D721Med (cell line): Measurements from ENCODE around the gene FAM83G.

ENCODE experiments used
- DNase-seq: peaks from one replicate; pipeline ENCODE4 v3.0.0; 2011; ENCODE audit warnings: low spot score; ENCODE audit not compliant: insufficient read length
- FAIRE-seq: peaks from 2 replicates; lab custom pipeline; 2011; peaks lifted over from hg19 to GRCh38; lab: Jason Lieb, UNC
- TF ChIP-seq, protein P1 (sequence below): IDR thresholded peaks from 2 replicates; pipeline ENCODE4 v1.5.1; 2012; ENCODE audit warnings: mild to moderate bottlenecking, control low read depth; ENCODE audit not compliant: insufficient read depth; ENCODE audit errors: missing control alignments

The FAM83G gene

DNA sequence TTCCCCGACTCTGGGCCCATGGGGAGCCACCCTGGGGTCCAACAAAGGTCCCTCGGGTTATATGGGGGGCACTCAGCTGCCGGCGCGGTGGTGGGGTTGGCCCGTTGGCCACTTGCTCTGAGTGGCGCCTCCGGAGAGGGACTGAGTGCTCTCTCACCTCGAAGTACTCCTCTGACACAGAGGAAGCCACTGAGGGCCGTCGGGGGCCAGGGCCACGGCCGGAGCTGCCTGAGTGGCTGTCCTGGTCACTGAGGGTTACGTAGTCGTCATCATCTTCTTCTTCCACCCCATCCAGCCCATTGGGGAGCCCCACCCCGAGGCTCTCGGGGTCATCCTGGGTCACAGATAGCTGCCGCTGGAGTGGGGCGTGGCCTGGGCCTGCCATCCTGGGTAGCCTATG lies 26.9 kb downstream of the FAM83G start:
- no peak for DNase-seq
- FAIRE-seq: no peak
- TF ChIP-seq, protein P1, sequence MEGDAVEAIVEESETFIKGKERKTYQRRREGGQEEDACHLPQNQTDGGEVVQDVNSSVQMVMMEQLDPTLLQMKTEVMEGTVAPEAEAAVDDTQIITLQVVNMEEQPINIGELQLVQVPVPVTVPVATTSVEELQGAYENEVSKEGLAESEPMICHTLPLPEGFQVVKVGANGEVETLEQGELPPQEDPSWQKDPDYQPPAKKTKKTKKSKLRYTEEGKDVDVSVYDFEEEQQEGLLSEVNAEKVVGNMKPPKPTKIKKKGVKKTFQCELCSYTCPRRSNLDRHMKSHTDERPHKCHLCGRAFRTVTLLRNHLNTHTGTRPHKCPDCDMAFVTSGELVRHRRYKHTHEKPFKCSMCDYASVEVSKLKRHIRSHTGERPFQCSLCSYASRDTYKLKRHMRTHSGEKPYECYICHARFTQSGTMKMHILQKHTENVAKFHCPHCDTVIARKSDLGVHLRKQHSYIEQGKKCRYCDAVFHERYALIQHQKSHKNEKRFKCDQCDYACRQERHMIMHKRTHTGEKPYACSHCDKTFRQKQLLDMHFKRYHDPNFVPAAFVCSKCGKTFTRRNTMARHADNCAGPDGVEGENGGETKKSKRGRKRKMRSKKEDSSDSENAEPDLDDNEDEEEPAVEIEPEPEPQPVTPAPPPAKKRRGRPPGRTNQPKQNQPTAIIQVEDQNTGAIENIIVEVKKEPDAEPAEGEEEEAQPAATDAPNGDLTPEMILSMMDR: no peak

DNA sequence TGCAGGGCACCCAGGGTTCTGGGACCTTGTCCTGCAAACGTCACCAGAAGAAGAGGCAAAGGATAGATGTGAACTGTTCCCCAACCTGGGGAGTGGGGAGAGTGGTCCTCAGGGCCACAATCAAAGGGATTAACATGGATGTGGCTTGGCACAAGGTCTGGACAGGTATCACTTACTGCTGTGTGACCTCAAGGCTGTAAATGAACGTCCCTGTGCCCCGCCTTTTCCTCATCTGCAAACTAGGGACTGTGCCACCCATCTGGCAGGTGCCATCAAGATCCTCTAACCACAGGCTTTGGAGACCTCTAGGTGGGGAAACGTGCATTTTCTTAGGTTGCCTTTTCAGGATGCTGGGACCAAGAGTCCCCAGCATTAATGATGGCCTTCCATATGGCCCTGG lies 27.5 kb downstream of the FAM83G start:
- TF ChIP-seq, protein P1: no peak
- no peak for DNase-seq
- no peak for FAIRE-seq

DNA sequence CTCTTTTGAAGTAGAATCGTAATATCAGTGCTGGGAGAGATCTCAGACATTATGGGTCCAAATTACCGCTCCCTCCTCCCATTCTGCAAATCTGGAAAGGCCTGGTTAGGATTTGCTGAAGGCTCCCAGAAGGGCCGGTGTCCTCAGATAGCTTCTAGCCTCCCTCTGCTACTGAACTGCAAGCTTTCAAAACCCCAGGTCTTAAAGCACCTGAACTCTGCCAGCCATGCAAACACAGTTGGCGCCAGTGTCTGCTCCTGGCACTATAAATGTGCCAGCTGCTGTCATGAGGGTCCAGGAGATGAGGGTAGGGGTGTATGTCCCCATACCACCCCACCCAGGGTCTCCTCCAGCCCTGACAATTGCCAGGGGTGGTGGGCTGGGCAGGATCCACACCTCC lies 28.4 kb downstream of the FAM83G start:
- FAIRE-seq: no peak
- DNase-seq: no peak

DNA sequence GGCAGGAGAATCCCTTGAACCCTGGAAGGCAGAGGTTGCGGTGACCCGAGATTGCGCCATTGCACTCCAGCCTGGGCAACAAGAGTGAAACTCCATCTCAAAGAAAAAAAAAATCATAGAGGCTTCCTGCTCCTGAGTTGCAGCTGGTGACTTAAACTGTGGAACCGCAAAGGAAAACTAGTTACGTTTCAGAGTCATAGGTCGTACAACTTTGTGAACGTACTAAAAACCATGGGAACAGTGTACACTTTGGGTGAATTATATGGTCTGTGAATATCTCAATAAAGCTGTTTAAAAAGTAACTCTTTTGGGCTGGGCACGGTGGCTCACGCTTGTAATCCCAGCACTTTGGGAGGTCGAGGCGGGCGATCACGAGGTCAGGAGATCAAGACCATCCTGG lies 29.0 kb downstream of the FAM83G start:
- DNase-seq (no peak), FAIRE-seq (no peak)
- TF ChIP-seq, protein P1: no peak

More for the DNA sequence above, 28.4 kb downstream of the FAM83G start:
- TF ChIP-seq, protein P1: no peak

DNA sequence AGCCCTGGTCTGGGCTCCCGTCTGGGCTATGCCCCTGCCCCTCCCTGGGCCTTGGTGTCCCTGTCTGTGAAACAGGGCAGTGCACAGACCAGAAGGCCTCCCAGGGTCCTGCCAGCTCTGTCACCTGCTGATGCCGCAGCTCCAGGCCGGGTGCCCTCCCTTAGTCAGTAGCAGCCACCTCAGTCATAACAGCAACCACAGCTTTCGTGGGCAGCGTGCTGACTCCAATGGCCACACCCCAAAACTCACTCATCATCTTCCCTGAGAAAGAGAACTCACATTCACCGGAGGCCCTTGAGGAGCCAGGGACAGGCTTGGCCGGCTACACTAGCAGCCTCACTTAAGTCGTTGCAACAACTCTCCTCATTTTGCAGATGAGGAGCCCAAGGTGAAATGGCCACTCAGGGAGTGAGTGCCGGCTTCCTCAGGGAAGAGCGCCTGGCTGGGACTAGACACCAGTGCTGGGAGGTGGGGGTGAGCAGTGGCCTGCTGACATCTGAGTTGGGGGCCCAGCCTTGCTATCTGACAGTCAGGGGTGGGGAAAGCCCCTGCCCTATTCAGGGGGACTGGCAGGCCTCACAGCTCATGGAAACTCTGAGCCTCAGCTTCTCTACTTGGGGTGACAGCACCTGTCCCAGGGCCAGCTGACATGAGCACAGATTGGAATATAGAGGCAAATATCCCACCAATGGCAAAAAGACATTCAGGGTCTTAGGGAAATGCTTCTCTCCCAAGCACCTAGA lies 30.0 kb downstream of the FAM83G start:
- no peak for FAIRE-seq
- TF ChIP-seq, protein P1: no peak
- no peak for DNase-seq

DNA sequence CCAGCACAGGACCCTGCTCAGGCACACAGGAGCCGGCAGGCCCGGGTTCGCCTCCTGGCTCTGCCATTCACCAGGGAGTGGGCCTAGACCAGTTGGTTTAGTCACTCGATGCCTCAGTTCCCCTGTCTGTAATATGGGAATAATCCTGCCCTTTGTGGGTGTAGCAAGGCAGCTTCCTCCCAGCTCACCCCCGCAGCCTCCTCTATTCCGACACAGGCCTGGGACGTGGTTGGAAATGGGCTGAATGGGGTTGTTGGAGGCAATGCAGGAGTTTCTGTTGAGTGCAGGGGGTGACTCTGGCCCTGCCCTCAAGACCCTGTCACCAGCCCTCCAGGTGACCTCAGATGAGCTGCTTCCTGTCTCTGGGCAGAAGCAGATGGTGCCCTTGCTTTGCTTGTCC lies 32.8 kb downstream of the FAM83G start:
- TF ChIP-seq, protein P1: no peak
- no peak for FAIRE-seq
- DNase-seq: no peak
